ENCODE measurements around the gene S100A5. TPM values are rescaled to one million over a fixed set of nuclear protein-coding genes. Genes with fewer than 3 reads are reported as not detected.
"Not testable (repeated sequence)": the region's sequence is repeated elsewhere in the genome, so short reads cannot be mapped to it uniquely, and the experiment has no call there.

S100A5 gene
- total and polyA plus RNA-seq, 7 experiments from 2014 or later, result 0.78 to 2.0 (median 1.2) TPM; not detected in 2

DNA sequence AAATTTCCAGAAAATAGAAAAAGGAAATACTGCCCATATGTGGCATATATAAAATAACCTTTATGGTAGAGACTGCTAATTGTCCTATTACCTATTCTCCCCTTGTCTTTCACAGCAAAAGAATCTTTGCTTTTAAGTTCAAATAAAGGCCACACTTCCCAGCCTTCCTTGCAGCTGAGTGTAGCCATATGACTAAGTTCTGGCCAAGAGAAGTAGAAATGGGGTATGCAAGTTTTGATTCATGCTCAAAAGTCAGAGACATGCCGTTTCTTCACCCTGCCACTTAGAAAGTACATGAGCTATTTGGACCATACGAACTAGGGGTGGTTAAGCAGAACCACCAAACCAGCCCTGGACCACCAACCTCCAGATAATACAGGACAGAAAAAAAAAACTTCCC lies 43.2 kb upstream of the S100A5 start:
- Mint-ChIP-seq H3K9me3 (peaks cover 0 to 2% (median 0%) of the 10 kb centered on the region in 11 donors), H3K36me3 (peaks cover 0 to 3% (median 0%) of the 10 kb centered on the region in 5 donors), H3K4me3 (no peak overlapping the region), H3K4me1 (no peaks in the 10 kb centered on the region), H3K27ac (peak overlapping the region in 1 of 9 donors; percentile 7), H3K27me3 (peaks cover 5 to 18% (median 6%) of the 10 kb centered on the region in 5 donors)
- intact Hi-C loops (cut with micrococcal nuclease), result no loop called here
- CTCF ChIA-PET, result no interaction called here
- Histone ChIP-seq H3K27ac (ENCODE audit: low read depth, low read length) (no peak overlapping the region), H3K4me1 (ENCODE audit: control insufficient read depth in 2 of 2, insufficient read depth in 2 of 2, low read length in 2 of 2) (no peaks in the 10 kb centered on the region), H3K36me3 (ENCODE audit: control insufficient read depth in 2 of 3, insufficient read depth in 3 of 3, low read length in 3 of 3) (no peaks in the 10 kb centered on the region), H3K4me3 (ENCODE audit: low read length) (no peak overlapping the region), H3K9me3 (ENCODE audit: control insufficient read depth in 2 of 3, low read length in 3 of 3) (no peaks in the 10 kb centered on the region), H3K27me3 (ENCODE audit: control insufficient read depth in 2 of 2, insufficient read depth in 2 of 2, low read length in 2 of 2) (no peaks in the 10 kb centered on the region)
- DNase-seq (no peak), ATAC-seq (no peak)
- POLR2A ChIA-PET, result no interaction called here

- H3K4me3 Mint-ChIP-seq; H3K4me3 ChIP-seq (ENCODE audit: low read length); H3K9me3 Mint-ChIP-seq; intact Hi-C loops (cut with micrococcal nuclease); H3K27ac ChIP-seq (ENCODE audit: low read depth, low read length); ATAC-seq; H3K4me1 ChIP-seq (ENCODE audit: control insufficient read depth in 2 of 2, insufficient read depth in 2 of 2, low read length in 2 of 2); POLR2A ChIA-PET; H3K4me1 Mint-ChIP-seq; H3K36me3 Mint-ChIP-seq; DNase-seq; H3K27me3 ChIP-seq (ENCODE audit: control insufficient read depth in 2 of 2, insufficient read depth in 2 of 2, low read length in 2 of 2); H3K9me3 ChIP-seq (ENCODE audit: control insufficient read depth in 2 of 3, low read length in 3 of 3); H3K27ac Mint-ChIP-seq; H3K36me3 ChIP-seq (ENCODE audit: control insufficient read depth in 2 of 3, insufficient read depth in 3 of 3, low read length in 3 of 3); CTCF ChIA-PET: not testable (repeated sequence)
- peaks cover 5 to 23% (median 10%) of the 10 kb centered on the region in 5 donors for H3K27me3 Mint-ChIP-seq
These were observed 42.8 kb upstream of the S100A5 start for GRCh38 chr1:153583514-153583913.

GRCh38 chr1:153582836-153583235 lies 42.1 kb upstream of the S100A5 start:
- intact Hi-C loops (cut with micrococcal nuclease); H3K27ac Mint-ChIP-seq; DNase-seq; CTCF ChIA-PET; H3K9me3 ChIP-seq (ENCODE audit: control insufficient read depth in 2 of 3, low read length in 3 of 3); H3K4me1 ChIP-seq (ENCODE audit: control insufficient read depth in 2 of 2, insufficient read depth in 2 of 2, low read length in 2 of 2); H3K36me3 ChIP-seq (ENCODE audit: control insufficient read depth in 2 of 3, insufficient read depth in 3 of 3, low read length in 3 of 3); H3K27me3 ChIP-seq (ENCODE audit: control insufficient read depth in 2 of 2, insufficient read depth in 2 of 2, low read length in 2 of 2); H3K4me1 Mint-ChIP-seq; H3K27ac ChIP-seq (ENCODE audit: low read depth, low read length); H3K36me3 Mint-ChIP-seq; ATAC-seq; H3K9me3 Mint-ChIP-seq; H3K4me3 ChIP-seq (ENCODE audit: low read length); H3K4me3 Mint-ChIP-seq; POLR2A ChIA-PET: not testable (repeated sequence)
- peaks cover 5 to 29% (median 17%) of the 10 kb centered on the region in 5 donors for H3K27me3 Mint-ChIP-seq

DNA sequence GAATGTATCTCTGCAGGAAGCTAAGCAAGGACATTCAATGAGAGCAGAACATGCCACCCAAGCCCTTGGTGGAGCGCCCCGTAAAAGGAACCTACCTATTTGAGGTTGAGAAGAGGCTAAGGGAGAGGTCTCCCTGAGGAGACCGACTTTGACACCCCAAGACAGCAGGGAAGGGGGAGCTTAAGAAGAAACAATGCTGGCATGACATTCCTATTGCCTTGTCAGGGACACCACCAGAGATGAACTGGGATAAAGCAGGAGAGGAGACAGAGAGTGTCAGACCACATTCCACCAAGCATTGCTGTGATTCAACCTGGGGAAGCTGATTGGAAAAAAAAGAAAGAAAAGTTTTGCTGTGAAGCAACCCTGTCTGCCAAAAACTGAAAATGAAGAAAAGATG lies 38.2 kb upstream of the S100A5 start:
- H3K36me3 ChIP-seq (ENCODE audit: control insufficient read depth in 2 of 3, insufficient read depth in 3 of 3, low read length in 3 of 3), result no peaks in the 10 kb centered on the region
- intact Hi-C loops (cut with micrococcal nuclease), result loop anchor here in 1 of 2 donors (10.0 kb wide), 1 partner anchor 244 kb away; no protein-coding TSS in a partner anchor
- no peaks in the 10 kb centered on the region for H3K4me1 ChIP-seq (ENCODE audit: control insufficient read depth in 2 of 2, insufficient read depth in 2 of 2, low read length in 2 of 2)
- no peak overlapping the region for H3K4me3 ChIP-seq (ENCODE audit: low read length)
- no peaks in the 10 kb centered on the region for H3K36me3 Mint-ChIP-seq
- CTCF ChIA-PET, result no interaction called here
- H3K27ac Mint-ChIP-seq, result no peak overlapping the region
- DNase-seq (no peak), ATAC-seq (no peak)
- no peak overlapping the region for H3K27ac ChIP-seq (ENCODE audit: low read depth, low read length)
- POLR2A ChIA-PET, result no interaction called here
- H3K4me1 Mint-ChIP-seq, result peaks cover 0 to 3% (median 0%) of the 10 kb centered on the region in 7 donors
- no peaks in the 10 kb centered on the region for H3K27me3 ChIP-seq (ENCODE audit: control insufficient read depth in 2 of 2, insufficient read depth in 2 of 2, low read length in 2 of 2)
- no peak overlapping the region for H3K4me3 Mint-ChIP-seq
- H3K27me3 Mint-ChIP-seq, result peaks cover under 1 to 29% (median 27%) of the 10 kb centered on the region in 5 donors
- H3K9me3 ChIP-seq (ENCODE audit: control insufficient read depth in 2 of 3, low read length in 3 of 3), result no peaks in the 10 kb centered on the region
- H3K9me3 Mint-ChIP-seq, result no peaks in the 10 kb centered on the region

DNA sequence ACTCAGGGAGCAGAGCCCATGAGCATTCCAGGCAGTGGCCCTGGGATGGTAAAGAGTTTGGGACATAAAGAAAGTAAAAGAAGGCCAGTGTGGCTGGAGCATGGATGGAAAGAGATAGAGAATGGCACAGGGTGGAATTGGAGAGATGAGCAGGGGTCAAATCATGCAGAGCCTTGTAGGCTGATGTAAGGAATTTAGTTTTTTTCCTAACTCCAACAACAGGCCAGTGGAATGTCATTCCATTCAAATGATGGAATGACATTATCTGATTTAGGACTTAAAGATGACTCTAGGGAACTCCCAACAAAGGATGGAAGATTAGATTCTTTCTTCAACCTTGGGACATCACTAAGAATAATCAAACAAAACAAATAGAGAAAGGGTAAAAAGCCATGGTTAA lies 37.8 kb upstream of the S100A5 start:
- H3K36me3 ChIP-seq (ENCODE audit: control insufficient read depth in 2 of 3, insufficient read depth in 3 of 3, low read length in 3 of 3), result no peaks in the 10 kb centered on the region
- no peaks in the 10 kb centered on the region for H3K9me3 ChIP-seq (ENCODE audit: control insufficient read depth in 2 of 3, low read length in 3 of 3)
- H3K9me3 Mint-ChIP-seq, result no peaks in the 10 kb centered on the region
- CTCF ChIA-PET, result interaction anchor here (0.9 kb wide), 1 partner anchor 45 kb away, joined by 3 read pairs; no protein-coding TSS in a partner anchor
- peaks cover 0 to 29% (median 27%) of the 10 kb centered on the region in 5 donors for H3K27me3 Mint-ChIP-seq
- H3K4me1 Mint-ChIP-seq, result peaks cover 0 to 3% (median 0%) of the 10 kb centered on the region in 7 donors
- H3K27ac Mint-ChIP-seq, result no peak overlapping the region
- no peaks in the 10 kb centered on the region for H3K4me1 ChIP-seq (ENCODE audit: control insufficient read depth in 2 of 2, insufficient read depth in 2 of 2, low read length in 2 of 2)
- H3K27ac ChIP-seq (ENCODE audit: low read depth, low read length), result no peak overlapping the region
- no peaks in the 10 kb centered on the region for H3K27me3 ChIP-seq (ENCODE audit: control insufficient read depth in 2 of 2, insufficient read depth in 2 of 2, low read length in 2 of 2)
- intact Hi-C loops (cut with micrococcal nuclease), result loop anchor here in 1 of 2 donors (10.0 kb wide), 1 partner anchor 244 kb away; no protein-coding TSS in a partner anchor
- no peak overlapping the region for H3K4me3 ChIP-seq (ENCODE audit: low read length)
- POLR2A ChIA-PET, result no interaction called here
- no peak for DNase-seq
- H3K36me3 Mint-ChIP-seq, result no peaks in the 10 kb centered on the region
- ATAC-seq, result no peak
- H3K4me3 Mint-ChIP-seq, result no peak overlapping the region

DNA sequence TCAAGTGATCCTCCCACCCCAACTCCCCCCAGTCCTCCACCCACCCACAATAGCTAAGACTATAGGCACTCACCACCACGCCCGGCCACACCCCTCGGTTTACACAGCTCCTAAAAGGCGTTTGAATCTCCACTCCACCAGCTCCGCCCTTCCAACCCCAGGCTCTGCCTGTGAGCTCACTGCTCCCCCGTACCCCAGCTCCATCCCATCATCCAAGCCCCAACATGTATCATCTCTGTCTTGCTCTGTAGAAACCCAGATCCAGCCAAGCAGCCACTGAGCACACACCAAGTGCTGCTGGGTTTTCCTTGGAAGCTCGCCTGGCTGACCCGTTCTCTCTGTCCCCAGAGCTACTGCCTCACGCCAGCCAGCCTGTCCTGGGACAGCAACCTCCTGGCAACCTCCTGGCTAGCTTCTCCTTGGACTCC lies 36.9 kb upstream of the S100A5 start:
- Mint-ChIP-seq H3K27me3 (peaks cover 0 to 29% (median 27%) of the 10 kb centered on the region in 5 donors), H3K4me1 (peaks cover 0 to 10% (median 0%) of the 10 kb centered on the region in 7 donors), H3K9me3 (no peaks in the 10 kb centered on the region), H3K36me3 (no peaks in the 10 kb centered on the region), H3K4me3 (no peak overlapping the region), H3K27ac (no peak overlapping the region)
- Histone ChIP-seq H3K36me3 (ENCODE audit: control insufficient read depth in 2 of 3, insufficient read depth in 3 of 3, low read length in 3 of 3) (no peaks in the 10 kb centered on the region), H3K27me3 (ENCODE audit: control insufficient read depth in 2 of 2, insufficient read depth in 2 of 2, low read length in 2 of 2) (no peaks in the 10 kb centered on the region), H3K27ac (ENCODE audit: low read depth, low read length) (no peak overlapping the region), H3K4me1 (ENCODE audit: control insufficient read depth in 2 of 2, insufficient read depth in 2 of 2, low read length in 2 of 2) (no peaks in the 10 kb centered on the region), H3K4me3 (ENCODE audit: low read length) (no peak overlapping the region), H3K9me3 (ENCODE audit: control insufficient read depth in 2 of 3, low read length in 3 of 3) (no peaks in the 10 kb centered on the region)
- intact Hi-C loops (cut with micrococcal nuclease), result loop anchor here in 1 of 2 donors (10.0 kb wide), 1 partner anchor 243 kb away; no protein-coding TSS in a partner anchor
- DNase-seq (no peak), ATAC-seq (no peak)
- CTCF ChIA-PET, result interaction anchor here (0.9 to 1.3 kb wide), 2 partner anchors 44 to 67 kb away, joined by 3 to 5 read pairs; no protein-coding TSS in a partner anchor
- POLR2A ChIA-PET, result interaction anchor here (0.6 kb wide), 2 partner anchors 32 to 306 kb away, joined by 3 read pairs; no protein-coding TSS in a partner anchor

DNA sequence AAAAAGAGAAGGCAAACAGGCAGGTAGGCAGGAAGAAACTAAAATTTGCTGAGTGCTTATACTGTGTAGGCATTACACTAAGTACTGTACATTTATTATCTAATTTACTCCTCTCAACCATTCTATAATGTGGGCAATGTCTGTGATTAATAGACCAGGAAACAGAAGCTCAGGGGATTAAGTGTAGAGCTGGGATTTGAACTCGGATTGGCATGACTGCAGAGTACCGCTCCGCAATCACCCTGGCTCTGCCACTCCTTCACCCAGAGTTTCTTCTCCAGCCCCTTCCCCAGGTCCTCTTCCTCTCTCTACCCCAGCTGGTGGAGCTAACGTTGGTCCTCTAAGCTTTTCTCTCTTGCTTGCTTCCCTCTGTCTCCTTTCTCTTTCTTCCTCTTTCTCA lies 36.4 kb upstream of the S100A5 start:
- H3K27ac ChIP-seq (ENCODE audit: low read depth, low read length), result no peak overlapping the region
- intact Hi-C loops (cut with micrococcal nuclease), result loop anchor here in 1 of 2 donors (10.0 kb wide), 1 partner anchor 242 kb away; no protein-coding TSS in a partner anchor
- H3K36me3 ChIP-seq (ENCODE audit: control insufficient read depth in 2 of 3, insufficient read depth in 3 of 3, low read length in 3 of 3), result no peaks in the 10 kb centered on the region
- H3K27ac Mint-ChIP-seq, result no peak overlapping the region
- H3K36me3 Mint-ChIP-seq, result no peaks in the 10 kb centered on the region
- no peaks in the 10 kb centered on the region for H3K9me3 ChIP-seq (ENCODE audit: control insufficient read depth in 2 of 3, low read length in 3 of 3)
- peaks cover 0 to 29% (median 27%) of the 10 kb centered on the region in 5 donors for H3K27me3 Mint-ChIP-seq
- ChIA-PET POLR2A (interaction anchor here (0.6 kb wide), 3 partner anchors 32 to 696 kb away, joined by 3 read pairs; no protein-coding TSS in a partner anchor), CTCF (interaction anchor here (1.3 kb wide), 1 partner anchor 67 kb away, joined by 5 read pairs; no protein-coding TSS in a partner anchor)
- H3K27me3 ChIP-seq (ENCODE audit: control insufficient read depth in 2 of 2, insufficient read depth in 2 of 2, low read length in 2 of 2), result no peaks in the 10 kb centered on the region
- H3K4me1 Mint-ChIP-seq, result peaks cover 0 to 12% (median 0%) of the 10 kb centered on the region in 7 donors
- H3K4me3 ChIP-seq (ENCODE audit: low read length), result no peak overlapping the region
- no peak overlapping the region for H3K4me3 Mint-ChIP-seq
- DNase-seq, result no peak
- no peak for ATAC-seq
- H3K9me3 Mint-ChIP-seq, result no peaks in the 10 kb centered on the region
- H3K4me1 ChIP-seq (ENCODE audit: control insufficient read depth in 2 of 2, insufficient read depth in 2 of 2, low read length in 2 of 2), result no peaks in the 10 kb centered on the region

Data from naive thymus-derived CD4-positive, alpha-beta T cell (primary cell).